ENCODE results near the gene TSPAN18.

TSPAN18 gene

DNA sequence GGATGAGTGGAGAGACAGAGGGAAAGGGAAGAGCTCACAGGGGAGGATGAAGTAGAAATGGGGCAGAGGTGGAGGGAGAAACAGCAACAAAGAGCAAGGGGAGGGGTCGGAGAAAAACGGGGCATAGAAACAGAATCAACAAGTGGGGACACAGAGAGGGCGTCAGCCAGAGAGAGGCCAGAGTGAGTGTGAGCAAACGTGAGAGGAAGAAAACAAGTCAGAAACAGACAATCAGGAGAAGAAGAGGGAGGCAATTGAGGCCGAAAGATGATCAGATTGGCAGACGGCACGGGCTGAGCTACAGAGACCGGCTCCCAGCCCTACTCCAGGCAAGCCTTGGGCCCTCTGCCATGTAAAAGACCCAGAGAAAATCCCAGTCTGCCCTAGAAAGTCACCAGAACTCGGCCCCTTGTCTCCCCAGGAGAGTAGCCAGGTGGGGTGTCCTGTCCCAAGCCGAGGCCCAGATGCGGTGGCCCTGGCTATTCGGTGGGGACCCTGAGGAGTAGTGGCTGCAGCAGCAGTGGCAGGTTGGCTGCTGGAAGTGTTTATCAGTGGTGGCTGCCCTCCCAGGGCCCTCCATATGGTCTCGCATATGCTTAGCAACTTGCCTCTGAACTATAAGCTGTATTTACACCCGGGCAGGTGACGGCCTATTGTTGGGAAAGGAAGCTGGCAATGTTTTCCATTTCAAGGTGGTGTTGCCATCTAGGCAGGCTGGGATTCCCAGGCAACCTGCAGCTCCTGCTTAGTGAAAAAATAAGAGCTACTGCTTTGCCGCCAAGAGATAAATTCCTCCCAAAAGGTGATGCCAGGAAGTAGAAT lies 14.8 kb upstream of the TSPAN18 start:
- no peak for DNase-seq

DNA sequence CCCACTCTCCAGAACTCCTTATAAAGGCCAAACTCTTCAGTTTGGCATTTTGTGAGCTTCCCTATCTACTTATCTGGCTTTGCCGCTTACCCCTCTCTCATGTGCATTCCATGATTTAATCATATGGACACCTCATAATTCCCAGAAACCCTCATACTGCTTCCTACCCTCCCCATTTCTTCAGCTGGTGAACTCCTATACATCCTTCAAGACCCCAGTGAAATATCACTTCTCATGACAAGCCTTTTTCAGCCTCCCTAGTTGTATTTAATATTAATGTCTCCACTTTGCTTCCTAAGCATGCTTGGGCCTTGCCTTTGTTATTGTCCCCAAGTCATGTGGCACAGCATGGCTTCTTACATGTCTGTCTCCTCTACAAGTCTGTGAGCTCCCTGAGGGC lies 13.7 kb upstream of the TSPAN18 start:
- DNase-seq = no peak

DNA sequence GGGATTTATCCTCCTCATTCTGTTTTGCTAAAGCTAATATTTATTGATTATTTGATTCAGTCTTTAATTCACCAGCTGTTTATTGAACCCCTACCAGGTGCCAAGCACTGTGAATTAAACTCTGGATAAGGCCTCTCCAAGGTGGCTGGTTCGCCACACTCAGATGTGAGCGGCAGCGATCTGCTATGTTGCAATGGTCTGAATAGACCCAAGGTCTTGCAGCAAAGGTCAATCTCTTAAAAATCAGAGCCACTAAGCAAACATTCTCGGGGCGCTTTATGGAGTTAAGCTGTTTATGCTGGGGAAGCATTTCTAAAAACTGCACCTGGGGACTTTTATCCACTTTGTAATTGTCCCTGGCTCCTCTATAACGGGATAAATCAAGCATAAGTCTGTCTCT lies 10.5 kb upstream of the TSPAN18 start:
- DNase-seq = no peak

DNA sequence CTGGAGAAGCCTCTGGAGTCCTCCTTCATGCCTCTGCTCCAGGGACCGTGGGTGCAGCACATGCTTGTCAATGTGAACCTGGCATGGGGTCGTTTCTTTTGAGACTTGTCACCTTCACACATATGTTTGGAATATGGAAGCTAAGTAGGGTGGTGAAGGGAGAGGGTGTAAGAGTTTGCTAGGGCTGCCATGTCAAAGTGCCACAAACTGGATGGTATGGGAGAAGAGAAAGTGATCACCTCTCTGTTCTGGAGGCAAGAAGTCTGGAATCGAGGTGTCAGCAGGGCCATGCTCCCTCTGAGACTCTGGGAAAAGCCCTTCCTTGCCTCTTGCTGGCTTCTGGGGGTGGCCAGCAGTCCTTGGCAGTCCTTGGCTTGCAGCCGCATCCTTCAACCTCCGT lies 8.7 kb upstream of the TSPAN18 start:
- no peak for DNase-seq

DNA sequence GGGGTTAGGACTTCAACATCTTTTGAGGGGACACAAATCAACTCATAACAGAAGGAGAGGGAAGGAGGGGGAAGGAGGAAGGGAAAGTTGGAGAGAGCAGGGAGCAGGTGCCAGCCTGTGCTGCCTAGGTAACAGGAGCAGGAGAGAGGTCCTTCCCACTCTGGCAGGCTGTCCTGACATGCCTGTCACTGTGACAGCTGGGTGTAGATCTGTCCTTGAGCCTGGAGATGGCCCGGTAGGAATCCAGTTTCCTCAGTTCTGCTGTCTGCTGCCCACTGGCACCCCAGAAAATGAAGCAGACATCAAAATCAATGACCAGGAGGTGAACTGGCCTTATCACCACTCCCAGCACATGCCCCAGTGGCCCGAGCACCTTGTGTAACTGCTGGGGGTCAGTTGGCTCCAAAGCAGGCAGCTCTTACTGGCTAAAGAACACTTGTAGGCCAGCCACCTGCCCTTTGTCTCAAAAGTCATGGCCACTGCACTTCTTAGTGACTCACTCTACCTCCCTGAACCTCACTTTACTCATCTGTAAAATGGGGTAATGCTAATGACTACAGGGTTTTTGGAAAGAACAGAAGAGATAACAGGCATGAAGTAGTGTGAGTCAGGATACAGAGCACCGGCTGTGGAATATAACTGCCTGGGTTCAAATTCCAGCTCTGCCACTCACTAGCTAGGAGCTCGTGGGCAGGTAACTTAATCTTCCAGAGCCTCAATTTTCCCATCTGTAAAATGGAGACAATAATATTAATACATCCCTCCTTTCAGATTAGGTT lies 8.0 kb upstream of the TSPAN18 start:
- DNase-seq = no peak

DNA sequence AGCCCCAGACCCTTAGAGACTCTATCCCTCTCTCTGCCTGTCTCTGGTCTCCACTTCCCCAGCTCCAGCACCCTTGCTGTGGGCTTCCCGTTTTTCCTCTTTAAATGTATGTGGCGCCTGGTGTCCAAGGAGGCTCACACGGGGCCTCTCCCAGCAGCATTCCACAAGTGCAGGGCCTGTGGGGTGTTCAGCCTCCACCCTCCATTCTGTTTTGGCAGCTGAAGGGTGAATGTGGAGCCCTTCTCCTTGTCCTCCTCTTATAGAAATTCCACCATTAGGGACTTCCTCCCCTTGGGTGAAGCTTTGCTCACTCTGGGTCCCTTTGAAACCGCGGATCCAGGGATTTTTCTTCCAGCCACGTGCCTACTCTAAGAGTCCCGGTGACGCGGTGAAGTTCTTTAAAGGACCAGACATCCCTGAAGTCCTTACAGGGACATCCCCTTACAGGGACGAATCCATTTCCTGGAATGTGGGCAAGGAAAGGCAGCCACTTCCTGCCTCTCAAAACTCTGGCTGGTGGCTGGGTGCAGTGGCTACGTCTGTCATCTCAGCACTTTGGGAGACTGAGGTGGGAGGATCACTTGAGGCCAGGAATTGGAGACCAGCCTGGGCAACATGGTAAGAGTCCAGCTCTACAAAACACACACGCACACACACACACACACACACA lies 1.6 kb upstream of the TSPAN18 start:
- DNase-seq = peak in 1 of 2 donors; percentile 8

DNA sequence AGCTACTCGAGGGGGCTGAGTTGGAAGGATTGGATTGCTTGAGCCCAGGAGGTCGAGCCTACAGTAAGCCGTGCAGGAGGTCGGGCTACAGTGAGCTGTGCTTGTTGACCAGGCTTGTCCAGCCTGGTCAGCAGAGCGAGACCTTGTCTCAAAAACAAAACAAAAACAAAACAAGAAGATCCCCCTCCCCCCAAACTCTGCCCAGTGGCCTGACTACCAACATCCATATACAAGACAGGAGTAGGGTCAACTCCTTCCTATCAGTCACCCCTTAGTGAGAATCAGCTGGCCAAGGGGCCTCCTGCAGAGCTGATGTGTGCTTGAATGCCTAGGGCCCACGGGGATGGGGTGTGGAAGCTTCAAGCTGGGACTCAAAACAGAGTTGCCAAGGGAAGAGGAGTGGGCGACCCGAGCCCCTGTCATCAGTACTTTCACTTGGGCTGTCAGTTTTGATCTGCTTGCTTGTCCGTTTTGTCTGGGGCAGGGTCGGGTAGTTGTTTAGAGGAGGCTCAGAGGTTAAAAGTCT lies 942 bp upstream of the TSPAN18 start:
- DNase-seq = no peak

DNA sequence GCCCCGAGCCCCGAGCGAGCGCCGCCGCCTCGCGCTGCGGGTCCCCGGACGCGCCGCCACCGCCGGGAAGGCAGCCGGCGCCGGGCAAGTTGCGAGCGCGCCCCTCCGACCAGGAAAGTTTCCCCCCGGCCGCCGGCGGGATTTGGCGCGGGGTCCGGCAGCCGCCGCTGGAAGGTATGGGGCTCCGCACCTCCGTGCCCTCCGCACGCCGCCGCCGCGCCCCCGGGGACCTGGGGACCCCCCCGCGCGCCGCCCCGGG lies 281 bp downstream of the TSPAN18 start:
- no peak for DNase-seq

DNA sequence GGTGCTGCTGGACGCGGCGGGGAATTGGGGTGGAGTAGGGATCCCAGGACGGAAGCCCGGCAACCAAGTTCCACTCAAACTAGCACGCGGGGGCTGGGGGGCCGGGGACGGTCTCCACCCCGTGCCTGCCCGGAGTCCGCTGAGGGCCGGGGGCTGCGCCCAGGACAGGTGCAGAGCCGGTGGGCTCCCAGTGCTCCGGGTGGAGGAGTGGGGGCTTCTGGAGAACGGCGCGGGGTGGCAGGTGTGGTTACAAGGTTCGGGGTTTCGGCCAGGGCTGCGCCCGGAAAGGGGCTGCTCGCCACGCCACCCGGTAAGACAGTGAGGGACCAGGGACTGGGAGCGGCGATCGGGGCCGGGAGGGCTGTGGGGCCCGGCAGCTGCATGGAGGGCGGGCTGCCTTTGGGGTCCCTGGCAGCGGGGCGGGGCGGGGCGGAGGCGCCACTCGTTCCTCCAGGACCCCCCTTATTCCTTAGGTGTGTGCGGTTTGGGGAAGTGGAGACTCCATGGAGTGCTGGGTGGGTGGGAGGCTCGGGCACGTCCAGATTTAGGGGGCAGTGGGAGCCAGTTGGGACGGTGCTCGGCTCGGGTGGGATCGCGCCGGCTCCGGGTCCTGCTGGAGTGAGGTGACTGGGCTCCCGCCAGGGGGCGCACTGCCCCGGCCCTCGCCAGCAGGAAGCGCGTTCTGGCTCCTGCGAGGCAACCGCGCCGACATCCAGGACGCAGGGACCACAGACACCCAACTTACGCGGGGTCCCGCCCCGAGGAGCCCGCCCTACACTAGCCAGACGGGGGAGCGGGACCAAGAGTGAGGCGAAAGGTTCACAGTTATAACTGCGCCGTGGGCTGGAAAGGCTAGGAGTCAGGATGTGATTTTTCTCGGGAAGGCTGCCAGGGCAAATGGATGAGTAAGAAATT lies 868 bp downstream of the TSPAN18 start:
- peak; percentile 78 to 81 for DNase-seq

DNA sequence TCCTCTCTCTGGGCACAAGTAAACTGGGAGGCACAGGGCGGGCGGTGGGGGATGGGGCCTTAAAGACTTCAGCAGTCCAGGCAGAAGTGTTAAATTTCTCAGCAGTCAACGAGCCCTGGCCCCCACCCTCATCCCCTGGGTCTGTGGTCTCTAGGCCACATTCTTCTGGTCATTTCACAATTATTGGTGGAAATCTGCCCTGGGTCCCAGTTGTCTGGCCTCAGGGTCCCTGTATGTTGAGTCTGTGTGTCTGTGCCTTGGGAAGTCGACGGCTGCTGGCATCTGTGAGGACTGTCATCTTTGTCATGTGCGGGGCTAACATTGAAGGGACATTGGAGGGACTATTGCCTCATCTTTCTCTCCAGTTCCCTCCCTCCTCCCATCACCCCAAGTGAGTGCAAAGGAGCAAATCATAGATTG lies 1.7 kb downstream of the TSPAN18 start:
- no peak for DNase-seq

DNA sequence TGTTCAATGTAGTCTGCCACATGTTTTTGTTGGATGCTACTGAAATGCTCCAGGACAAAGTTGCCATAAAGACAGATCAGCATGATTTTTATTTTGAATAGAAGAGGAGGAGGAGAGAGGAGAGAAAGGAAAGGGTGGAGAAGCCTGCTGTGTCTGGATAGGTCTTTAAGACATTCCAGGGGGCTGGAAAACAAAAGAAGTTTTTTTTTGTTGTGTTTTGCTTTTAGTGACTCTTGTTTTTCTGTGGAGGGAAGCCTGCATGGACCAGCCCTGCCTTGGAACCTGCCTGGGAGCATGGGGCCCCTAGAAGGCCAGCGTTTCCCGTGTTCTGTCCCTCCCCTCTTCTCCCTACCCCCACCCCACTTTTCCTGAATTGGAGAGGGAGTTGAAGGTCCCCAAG lies 2.3 kb downstream of the TSPAN18 start:
- no peak for DNase-seq

DNA sequence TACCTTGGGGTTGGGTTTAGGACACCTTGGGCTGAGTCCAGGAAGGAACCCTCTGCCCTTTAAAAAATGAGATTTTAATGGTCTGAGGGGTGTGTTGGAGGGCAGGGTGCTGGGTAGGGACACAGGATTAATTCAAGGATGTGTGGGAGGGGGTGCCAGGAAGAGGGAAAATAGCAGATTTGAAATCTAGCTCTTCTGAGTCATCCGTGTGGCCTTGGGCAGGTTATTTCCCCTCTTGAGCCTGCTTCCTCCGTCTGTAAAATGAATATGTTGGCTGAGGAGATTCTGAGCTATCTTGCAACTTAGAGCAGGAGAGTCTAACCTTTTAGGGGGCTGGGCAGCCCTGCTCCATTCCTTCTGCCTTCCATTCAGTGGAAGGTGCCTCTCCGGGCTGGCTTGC lies 3.0 kb downstream of the TSPAN18 start:
- DNase-seq = no peak

DNA sequence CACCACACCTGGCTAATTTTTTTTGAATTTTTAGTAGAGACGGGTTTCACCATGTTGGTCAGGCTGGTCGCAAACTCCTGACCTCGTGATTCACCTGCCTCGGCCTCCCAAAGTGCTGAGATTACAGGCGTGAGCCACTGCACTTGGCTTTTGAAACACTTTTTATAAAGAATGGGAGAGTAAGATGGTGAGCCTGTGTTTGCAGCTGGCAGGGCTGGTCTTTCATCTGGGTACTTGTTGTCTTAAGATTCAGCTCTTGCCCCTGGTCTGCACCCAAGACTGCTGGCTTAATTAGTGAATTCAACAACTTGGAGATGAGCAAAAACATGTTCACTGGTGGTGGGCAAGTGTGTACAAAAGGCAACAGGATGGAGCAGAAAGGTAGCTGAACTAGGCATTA lies 4.0 kb downstream of the TSPAN18 start:
- no peak for DNase-seq

DNA sequence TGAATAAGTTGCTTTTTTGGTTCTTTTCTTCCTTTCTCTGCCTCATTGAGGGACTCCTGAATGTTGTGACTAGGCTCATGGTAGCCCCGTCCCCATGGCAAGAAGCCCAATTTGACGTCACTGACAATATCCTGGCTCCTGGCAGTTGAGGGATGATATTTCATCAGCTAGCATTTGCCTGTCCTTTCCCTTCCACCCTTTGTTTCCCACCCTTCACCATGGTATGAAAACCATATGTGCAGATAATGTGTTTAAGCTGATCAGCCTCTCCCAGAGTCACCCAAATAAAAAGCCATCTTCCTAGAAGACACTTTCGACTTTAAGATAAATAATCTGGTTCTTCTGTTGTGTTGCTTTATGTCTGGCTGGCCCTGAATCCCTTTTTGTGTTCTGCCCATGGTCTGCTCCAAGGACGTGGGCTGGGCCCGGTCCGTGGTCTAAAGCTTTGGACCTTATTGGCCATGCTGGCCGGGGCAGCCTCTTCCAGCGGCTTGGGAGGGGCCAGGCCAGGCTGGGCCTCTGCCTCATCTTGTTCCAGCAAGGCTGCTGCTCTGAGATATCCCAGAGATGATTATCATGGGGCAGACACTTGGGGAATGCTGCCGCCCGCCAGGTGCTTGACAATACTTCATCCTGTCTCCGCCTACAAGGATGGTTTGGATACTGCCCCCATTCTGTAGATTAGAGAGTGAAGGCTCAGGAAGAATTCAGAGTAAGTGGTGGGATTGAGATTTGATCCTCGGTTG lies 5.1 kb downstream of the TSPAN18 start:
- no peak for DNase-seq

DNA sequence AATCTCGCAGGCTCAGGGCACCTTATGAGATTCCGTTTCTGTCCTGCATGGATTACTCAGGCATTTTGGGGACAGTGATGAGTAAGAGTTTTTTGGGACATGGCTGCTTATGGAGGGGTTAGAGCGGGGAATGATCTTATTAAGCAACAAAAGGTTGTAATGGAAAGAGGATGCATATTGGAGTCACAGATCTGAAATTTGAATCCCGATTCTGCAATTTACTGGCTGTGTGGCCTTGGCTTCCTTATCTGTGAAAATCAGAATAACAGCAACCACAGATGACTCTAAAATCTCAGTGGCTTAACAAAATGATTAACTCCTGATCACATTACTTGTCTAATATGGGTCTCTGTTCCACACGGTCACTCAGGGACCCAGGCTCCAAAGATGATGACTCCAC lies 5.8 kb downstream of the TSPAN18 start:
- DNase-seq = no peak

DNA sequence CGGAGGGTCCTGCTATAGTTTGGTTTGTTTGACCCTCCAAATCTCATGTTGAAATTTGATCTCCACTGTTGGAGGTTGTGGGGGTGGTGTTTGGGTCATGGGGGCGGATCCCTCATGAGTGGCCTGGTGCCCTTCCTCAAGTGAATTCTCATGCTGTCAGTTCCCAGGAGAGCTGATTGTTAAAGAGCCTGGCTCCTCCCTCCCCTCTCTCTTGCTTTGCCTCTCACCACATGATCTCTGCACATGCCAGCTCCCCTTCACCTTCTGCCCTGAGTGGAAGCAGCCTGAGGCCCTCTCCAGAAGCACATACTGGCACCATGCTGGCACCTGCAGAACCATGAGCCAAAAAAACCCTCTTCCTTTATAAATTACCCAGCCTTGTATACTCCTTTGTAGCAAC lies 7.1 kb downstream of the TSPAN18 start:
- no peak for DNase-seq

DNA sequence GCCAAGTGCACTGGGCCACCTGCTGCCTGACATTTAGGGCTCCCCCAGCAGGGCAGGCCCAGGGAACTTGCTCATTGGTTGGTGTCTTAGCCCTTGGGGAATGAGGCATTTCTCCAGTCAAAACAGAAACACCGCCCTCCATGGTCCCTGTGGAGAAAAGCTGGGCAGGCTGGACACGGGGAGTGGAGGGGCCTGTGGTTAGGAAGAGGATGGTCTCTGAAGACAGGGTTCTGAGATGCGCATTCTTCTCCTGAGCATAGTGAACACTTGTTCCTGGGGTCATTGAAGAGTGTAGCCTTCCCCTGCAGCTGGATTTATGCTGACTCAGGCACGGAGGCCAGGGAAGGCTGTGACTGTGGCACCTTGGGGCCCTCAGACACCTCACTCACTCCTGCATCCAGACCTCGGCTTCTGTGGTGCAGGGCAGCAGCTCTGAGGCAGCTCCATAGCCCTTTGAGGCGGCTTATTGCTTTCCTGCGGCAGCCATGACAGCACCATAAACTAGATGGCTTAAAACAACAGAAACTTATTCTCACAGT lies 8.2 kb downstream of the TSPAN18 start:
- no peak for DNase-seq

DNA sequence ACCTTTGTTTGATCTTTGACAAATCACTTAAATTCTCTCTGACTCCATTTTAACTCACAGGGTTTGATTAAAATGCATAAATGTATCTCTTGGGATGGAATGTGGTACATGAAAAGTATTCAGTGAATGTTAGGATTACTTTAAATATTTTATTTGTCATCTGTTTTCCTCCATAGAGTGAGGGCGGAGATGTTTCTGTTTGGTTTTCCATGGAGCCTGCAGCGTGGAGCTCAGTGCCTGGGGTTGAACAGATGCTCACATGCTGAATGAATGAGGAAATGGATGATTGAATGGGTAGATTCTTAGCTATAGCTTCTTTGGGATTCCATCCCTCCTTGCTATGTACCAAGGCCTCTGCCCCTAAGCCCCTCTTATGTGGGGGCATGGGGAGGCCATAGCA lies 10.0 kb downstream of the TSPAN18 start:
- DNase-seq = no peak

DNA sequence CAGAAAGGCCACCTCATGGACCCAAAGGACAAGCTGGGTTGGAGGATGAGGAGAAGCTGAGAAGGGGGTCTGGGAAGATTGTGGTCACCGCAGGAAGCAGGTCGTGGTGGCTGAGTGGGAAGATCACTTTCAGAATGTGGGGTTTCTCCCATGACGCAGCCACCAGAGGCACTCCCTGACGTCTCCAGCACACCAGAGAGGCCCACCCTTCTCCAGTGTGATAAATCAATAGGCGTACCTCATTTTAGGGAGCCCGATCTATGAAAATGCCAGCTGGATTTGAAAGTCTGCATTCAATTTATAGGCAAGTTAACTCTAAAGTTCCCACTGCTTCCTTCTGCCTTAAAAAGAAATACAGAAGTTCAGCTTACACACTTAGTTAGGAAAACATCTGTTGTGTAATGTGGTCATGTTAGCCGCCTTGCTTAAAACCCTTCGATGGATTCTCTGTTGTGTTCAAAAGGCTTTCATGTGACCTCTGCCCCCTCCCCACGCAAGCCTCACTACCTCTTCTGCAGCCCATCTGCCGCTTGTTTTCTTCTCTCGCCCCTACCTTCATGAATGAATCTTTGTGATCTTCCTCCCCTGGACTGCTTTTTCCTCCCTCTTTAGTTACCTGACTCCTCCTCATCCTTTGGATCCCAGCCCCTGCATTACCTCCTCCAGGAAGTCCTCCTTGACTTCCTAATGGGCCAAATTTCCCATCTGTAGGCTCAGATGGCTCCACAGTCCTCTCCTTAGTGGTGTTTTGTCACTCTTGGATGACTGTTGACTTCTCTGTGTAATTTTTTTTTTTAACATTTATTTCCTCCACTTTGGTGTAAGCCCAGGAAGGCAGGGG lies 10.7 kb downstream of the TSPAN18 start:
- DNase-seq = no peak

DNA sequence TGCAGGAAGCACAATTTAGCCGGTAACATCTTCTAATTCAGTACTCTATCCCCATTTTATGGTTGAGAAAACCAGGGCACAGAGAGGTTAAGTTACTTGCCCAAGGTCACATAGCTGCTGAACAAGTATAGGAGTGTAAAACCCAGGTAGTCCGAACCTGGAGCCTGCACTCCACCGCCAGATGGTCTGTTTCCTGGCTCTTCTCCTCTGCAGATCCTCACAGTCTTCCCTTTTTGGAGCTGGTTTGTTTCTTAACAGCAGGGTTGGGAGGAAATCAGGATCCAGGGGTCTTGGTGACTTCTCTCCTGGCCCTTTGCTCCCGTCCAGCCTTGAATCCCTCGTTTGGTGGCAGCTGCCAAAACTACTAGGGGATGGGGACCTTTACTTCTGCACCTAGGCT lies 12.0 kb downstream of the TSPAN18 start:
- no peak for DNase-seq

DNA sequence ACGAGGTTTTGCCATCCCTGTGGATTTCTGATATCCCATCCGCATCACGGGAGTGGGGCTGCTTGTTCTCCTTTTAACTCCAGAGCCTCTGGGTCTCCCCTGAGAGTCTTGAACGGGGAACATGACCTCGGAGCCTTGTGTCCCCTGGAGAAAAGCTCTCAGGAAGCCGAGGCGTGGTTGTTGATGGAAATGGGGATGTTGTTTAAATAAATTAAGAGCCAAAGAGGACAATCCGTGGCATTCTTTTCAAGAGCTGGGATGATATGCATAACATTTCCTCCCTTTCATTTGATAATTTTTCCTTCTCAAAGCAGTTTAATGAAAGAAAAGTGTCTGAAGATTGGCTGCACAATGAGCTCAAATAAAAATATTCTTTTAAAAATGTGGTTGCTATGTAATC lies 14.2 kb downstream of the TSPAN18 start:
- no peak for DNase-seq
